Neural cell (in vitro differentiated cells): ENCODE measurements around the gene FBXO34. TPM values are rescaled to one million over a fixed set of nuclear protein-coding genes. Genes with fewer than 3 reads are reported as not detected.

Source experiments
- H2AFZ ChIP-seq: fragments of 200-600, 300-800 bp; sonication (generic), shearing (Covaris generic); 2 replicates; pipeline ENCODE4 v1.6.0; 2014; ENCODE audit warnings: low read depth, mild to moderate bottlenecking, antibody characterized with exemption, low read length, moderate library complexity
- H3F3A ChIP-seq: fragments of 200-600 bp; shearing (Covaris generic); 2 replicates; pipeline ENCODE4 v1.6.1; 2016; ENCODE audit warnings: mild to moderate bottlenecking, moderate library complexity, mixed read lengths, antibody characterized with exemption, low read length; ENCODE audit not compliant: insufficient read depth, poor library complexity, severe bottlenecking
- H3K27ac ChIP-seq: fragments of 200-600, 300-800 bp; sonication (generic), shearing (Covaris generic); 2 replicates; pipeline ENCODE4 v1.5.1; 2014; ENCODE audit warnings: mild to moderate bottlenecking, low read length, moderate library complexity
- H3K27me3 ChIP-seq: fragments of 300-800, 200-600 bp; sonication (generic), shearing (Covaris generic); 2 replicates; pipeline ENCODE4 v1.6.0; 2014; ENCODE audit warnings: mild to moderate bottlenecking, low read depth, low read length, moderate library complexity; ENCODE audit not compliant: insufficient read depth
- H3K36me3 ChIP-seq: fragments of 300-800, 200-600 bp; sonication (generic), shearing (Covaris generic); 2 replicates; pipeline ENCODE4 v1.5.1; 2014; ENCODE audit warnings: mild to moderate bottlenecking, antibody characterized with exemption, low read length, moderate library complexity; ENCODE audit not compliant: insufficient read depth
- H3K4me2 ChIP-seq: fragments of 300-800, 200-600 bp; sonication (generic), shearing (Covaris generic); 2 replicates; pipeline ENCODE4 v1.6.0; 2014; ENCODE audit warnings: mild to moderate bottlenecking, low read length
- H3K4me3 ChIP-seq: fragments of 300-800, 200-600 bp; sonication (generic), shearing (Covaris generic); 2 replicates; pipeline ENCODE4 v1.5.1; 2014; ENCODE audit warnings: mild to moderate bottlenecking, low read length, moderate library complexity
- H3K79me2 ChIP-seq: fragments of 200-600 bp; shearing (Covaris generic); replicated peaks from 2 replicates; pipeline ENCODE4 v1.6.0; 2014; ENCODE audit warnings: mild to moderate bottlenecking, low read length, moderate library complexity; ENCODE audit not compliant: insufficient read depth
- H3K9ac ChIP-seq: fragments of 300-800, 200-600 bp; sonication (generic), shearing (Covaris generic); 2 replicates; pipeline ENCODE4 v1.6.1; 2016; ENCODE audit warnings: mild to moderate bottlenecking, low read length, mixed read lengths
- H3K9me2 ChIP-seq: fragments of 200-600 bp; shearing (Covaris generic); 2 replicates; pipeline ENCODE4 v1.6.1; 2016; ENCODE audit warnings: mild to moderate bottlenecking, low read length, mixed read lengths; ENCODE audit not compliant: insufficient read depth
- H3K9me3 ChIP-seq: fragments of 200-600, 300-800 bp; sonication (generic), shearing (Covaris generic); 2 replicates; pipeline ENCODE4 v1.6.1; 2016; ENCODE audit warnings: mild to moderate bottlenecking, mixed run types, low read length, moderate library complexity, mixed read lengths
- H4K20me1 ChIP-seq: fragments of 200-600 bp; shearing (Covaris generic); 2 replicates; pipeline ENCODE4 v1.6.1; 2016; ENCODE audit warnings: mild to moderate bottlenecking, mixed run types; ENCODE audit not compliant: insufficient read depth
- EP300 ChIP-seq: fragments of 450-650 bp; conservative IDR thresholded peaks from 2 replicates; pipeline ENCODE4 v1.6.1; 2014; ENCODE audit warnings: antibody characterized with exemption, mild to moderate bottlenecking, moderate library complexity; ENCODE audit not compliant: poor library complexity, severe bottlenecking
- EZH2 ChIP-seq: fragments of 200-600, 300-800 bp; shearing (Covaris generic), sonication (generic); IDR thresholded peaks from 2 replicates; pipeline ENCODE4 v1.6.1; 2014; ENCODE audit warnings: antibody characterized with exemption, low read length, borderline replicate concordance, mild to moderate bottlenecking; ENCODE audit not compliant: insufficient read depth, poor library complexity, severe bottlenecking
- MXI1 ChIP-seq: fragments of 450-650 bp; conservative IDR thresholded peaks from 2 replicates; pipeline ENCODE4 v1.6.1; 2014; ENCODE audit warnings: antibody characterized with exemption, mild to moderate bottlenecking; ENCODE audit not compliant: poor library complexity, severe bottlenecking
- POLR2AphosphoS5 ChIP-seq: IDR thresholded peaks from 2 replicates; pipeline ENCODE4 v1.6.1; 2012
- RAD21 ChIP-seq: fragments of 450-650 bp; conservative IDR thresholded peaks from 2 replicates; pipeline ENCODE4 v1.6.1; 2014; ENCODE audit warnings: antibody characterized with exemption, mild to moderate bottlenecking, moderate library complexity
- SMC3 ChIP-seq: fragments of 450-650 bp; conservative IDR thresholded peaks from 2 replicates; pipeline ENCODE4 v1.6.1; 2014; ENCODE audit warnings: antibody characterized with exemption, mild to moderate bottlenecking, moderate library complexity; ENCODE audit not compliant: poor library complexity
- TAF1 ChIP-seq: IDR thresholded peaks from 2 replicates; pipeline ENCODE4 v1.6.1; 2012; ENCODE audit warnings: low read depth
- polyA plus RNA-seq: library from polyadenylated mRNA; depleted of rRNA; stranded (reverse); fragments of >200 nt; gene quantifications from 2 replicates; pipeline ENCODE4 v1.2.3, GENCODE V29; 2014
- TF ChIP-seq, protein P1 (sequence below): fragments of 450-650 bp; IDR thresholded peaks from 2 replicates; pipeline ENCODE4 v1.5.1; 2014; ENCODE audit warnings: antibody characterized with exemption, mild to moderate bottlenecking, moderate library complexity; ENCODE audit not compliant: poor library complexity, severe bottlenecking
- TF ChIP-seq, protein P2 (sequence below): IDR thresholded peaks from 2 replicates; pipeline ENCODE4 v1.6.1; 2012; ENCODE audit warnings: borderline replicate concordance

The FBXO34 gene
- polyA plus RNA-seq, 1 donor from 2014 or later: 34.2 TPM

DNA sequence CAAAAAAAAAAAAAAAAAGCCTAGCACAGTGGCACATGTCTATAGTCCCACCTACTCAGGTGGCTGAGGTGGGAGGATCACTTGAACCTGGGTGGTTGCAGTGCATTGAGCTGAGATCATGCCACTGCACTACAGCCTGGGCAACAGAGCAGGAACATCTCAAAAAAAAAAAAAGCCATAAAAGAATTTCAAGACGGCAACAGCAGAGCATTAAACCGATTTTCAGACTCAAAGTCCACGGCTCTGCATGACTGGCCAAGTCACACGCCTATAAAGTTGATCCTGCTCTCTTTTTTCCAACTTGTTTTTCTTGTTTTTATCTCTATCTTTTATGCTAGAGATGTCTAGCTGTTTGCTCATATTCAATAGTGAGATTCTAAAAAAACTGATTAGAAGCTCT is 45.3 kb downstream of the FBXO34 start:
- no peak overlapping the region for H3K4me3 ChIP-seq
- H2AFZ ChIP-seq: no peak overlapping the region
- H3K36me3 ChIP-seq: no peaks in the 10 kb centered on the region
- H4K20me1 ChIP-seq: no peaks in the 10 kb centered on the region
- no peak overlapping the region for H3K27ac ChIP-seq
- H3K27me3 ChIP-seq: no peaks in the 10 kb centered on the region
- H3F3A ChIP-seq: no peaks in the 10 kb centered on the region
- peaks cover 4% of the 10 kb centered on the region for H3K9me3 ChIP-seq
- H3K9me2 ChIP-seq: no peaks in the 10 kb centered on the region
- peaks cover 8% of the 10 kb centered on the region for H3K79me2 ChIP-seq
- no peak overlapping the region for H3K4me2 ChIP-seq
- H3K9ac ChIP-seq: no peak overlapping the region
- no peak for TF ChIP-seq EZH2
- no peak for TF ChIP-seq MXI1
- TF ChIP-seq RAD21: no peak
- no peak for TF ChIP-seq TAF1
- TF ChIP-seq, protein P1, sequence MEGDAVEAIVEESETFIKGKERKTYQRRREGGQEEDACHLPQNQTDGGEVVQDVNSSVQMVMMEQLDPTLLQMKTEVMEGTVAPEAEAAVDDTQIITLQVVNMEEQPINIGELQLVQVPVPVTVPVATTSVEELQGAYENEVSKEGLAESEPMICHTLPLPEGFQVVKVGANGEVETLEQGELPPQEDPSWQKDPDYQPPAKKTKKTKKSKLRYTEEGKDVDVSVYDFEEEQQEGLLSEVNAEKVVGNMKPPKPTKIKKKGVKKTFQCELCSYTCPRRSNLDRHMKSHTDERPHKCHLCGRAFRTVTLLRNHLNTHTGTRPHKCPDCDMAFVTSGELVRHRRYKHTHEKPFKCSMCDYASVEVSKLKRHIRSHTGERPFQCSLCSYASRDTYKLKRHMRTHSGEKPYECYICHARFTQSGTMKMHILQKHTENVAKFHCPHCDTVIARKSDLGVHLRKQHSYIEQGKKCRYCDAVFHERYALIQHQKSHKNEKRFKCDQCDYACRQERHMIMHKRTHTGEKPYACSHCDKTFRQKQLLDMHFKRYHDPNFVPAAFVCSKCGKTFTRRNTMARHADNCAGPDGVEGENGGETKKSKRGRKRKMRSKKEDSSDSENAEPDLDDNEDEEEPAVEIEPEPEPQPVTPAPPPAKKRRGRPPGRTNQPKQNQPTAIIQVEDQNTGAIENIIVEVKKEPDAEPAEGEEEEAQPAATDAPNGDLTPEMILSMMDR: no peak
- TF ChIP-seq EP300: no peak
- no peak for TF ChIP-seq SMC3
- TF ChIP-seq, protein P2, sequence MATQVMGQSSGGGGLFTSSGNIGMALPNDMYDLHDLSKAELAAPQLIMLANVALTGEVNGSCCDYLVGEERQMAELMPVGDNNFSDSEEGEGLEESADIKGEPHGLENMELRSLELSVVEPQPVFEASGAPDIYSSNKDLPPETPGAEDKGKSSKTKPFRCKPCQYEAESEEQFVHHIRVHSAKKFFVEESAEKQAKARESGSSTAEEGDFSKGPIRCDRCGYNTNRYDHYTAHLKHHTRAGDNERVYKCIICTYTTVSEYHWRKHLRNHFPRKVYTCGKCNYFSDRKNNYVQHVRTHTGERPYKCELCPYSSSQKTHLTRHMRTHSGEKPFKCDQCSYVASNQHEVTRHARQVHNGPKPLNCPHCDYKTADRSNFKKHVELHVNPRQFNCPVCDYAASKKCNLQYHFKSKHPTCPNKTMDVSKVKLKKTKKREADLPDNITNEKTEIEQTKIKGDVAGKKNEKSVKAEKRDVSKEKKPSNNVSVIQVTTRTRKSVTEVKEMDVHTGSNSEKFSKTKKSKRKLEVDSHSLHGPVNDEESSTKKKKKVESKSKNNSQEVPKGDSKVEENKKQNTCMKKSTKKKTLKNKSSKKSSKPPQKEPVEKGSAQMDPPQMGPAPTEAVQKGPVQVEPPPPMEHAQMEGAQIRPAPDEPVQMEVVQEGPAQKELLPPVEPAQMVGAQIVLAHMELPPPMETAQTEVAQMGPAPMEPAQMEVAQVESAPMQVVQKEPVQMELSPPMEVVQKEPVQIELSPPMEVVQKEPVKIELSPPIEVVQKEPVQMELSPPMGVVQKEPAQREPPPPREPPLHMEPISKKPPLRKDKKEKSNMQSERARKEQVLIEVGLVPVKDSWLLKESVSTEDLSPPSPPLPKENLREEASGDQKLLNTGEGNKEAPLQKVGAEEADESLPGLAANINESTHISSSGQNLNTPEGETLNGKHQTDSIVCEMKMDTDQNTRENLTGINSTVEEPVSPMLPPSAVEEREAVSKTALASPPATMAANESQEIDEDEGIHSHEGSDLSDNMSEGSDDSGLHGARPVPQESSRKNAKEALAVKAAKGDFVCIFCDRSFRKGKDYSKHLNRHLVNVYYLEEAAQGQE: no peak
- TF ChIP-seq POLR2AphosphoS5: no peak

DNA sequence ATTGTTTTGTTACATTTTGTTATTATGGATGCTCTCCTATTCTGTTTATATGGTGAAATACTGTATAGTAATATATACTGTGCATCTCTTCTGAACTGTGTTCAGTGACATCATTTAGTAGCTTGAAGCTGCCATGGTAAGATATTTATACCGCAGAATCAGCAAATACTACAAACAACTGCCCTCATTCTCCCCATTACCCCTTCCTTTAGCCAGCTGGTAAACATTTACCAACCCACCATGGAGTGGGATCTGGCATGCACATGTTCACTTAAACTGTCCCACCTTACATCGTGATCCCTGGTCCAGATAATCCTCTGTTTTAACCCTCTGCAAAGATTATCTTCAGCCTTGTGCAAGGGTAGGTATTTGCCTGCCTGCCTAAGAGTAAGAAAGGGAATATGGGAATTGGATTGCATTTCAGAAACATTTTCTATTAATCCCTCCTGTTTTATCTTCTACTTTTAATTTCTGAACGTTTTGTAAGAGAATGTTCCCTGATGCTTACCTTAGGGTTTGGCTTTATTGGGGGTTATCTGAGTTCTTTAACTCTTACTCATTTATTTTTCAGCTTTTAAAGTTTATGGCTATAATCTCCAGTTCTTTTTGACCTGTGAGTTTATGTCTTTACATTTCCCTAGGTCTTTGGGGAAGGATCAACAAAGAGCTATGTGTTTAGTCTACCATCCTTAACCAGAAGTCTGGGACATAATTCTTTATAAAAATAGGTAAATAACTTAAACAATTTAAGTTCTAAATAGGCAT is 46.5 kb downstream of the FBXO34 start:
- Histone ChIP-seq H4K20me1 (no peaks in the 10 kb centered on the region), H3K9me2 (no peaks in the 10 kb centered on the region), H3K27ac (no peak overlapping the region), H3K27me3 (no peaks in the 10 kb centered on the region), H3F3A (no peaks in the 10 kb centered on the region), H3K79me2 (peaks cover 8% of the 10 kb centered on the region), H3K9ac (no peak overlapping the region), H2AFZ (no peak overlapping the region), H3K36me3 (no peaks in the 10 kb centered on the region), H3K4me3 (no peak overlapping the region), H3K4me2 (no peak overlapping the region), H3K9me3 (no peaks in the 10 kb centered on the region)
- TF ChIP-seq SMC3 (no peak), POLR2AphosphoS5 (no peak), EP300 (no peak), EZH2 (no peak), RAD21 (no peak), TAF1 (no peak), MXI1 (no peak)
- TF ChIP-seq, protein P1: no peak
- TF ChIP-seq, protein P2: no peak
